Activated CD4-positive, alpha-beta T cell treated with anti-CD3 and anti-CD28 coated beads for 4 hours (primary cell): ENCODE measurements around the gene MTHFD1.

ENCODE experiments used
- DNase-seq, 2 donors: peaks; one replicate each; pipeline ENCODE4 v3.0.0-alpha.2; 2020

Gene MTHFD1

GRCh38 chr14:64501411-64502171 is 113.4 kb downstream of the MTHFD1 start:
- no peak for DNase-seq

GRCh38 chr14:64502456-64502855 is 114.3 kb downstream of the MTHFD1 start:
- DNase-seq = no peak

GRCh38 chr14:64502887-64503433 is 114.8 kb downstream of the MTHFD1 start:
- peak; percentile 26 to 29 for DNase-seq

- peak; percentile 95 to 97 for DNase-seq
Observed at GRCh38 chr14:64503434-64504309, 115.5 kb downstream of the MTHFD1 start, which contains the start of gene ZBTB25. ZBTB25 (minus strand) TSS chr14:64503838; CDS start chr14:64490533, 13,305 bp downstream.

- DNase-seq = peak; percentile 80 to 87
Observed at GRCh38 chr14:64504310-64504896, 116.2 kb downstream of the MTHFD1 start, which contains the start of gene ZBTB1. ZBTB1 (plus strand) TSS chr14:64504770; CDS start chr14:64521505, 16,735 bp downstream.

GRCh38 chr14:64504897-64505794 is 117.0 kb downstream of the MTHFD1 start:
- peak; percentile 83 to 86 for DNase-seq

GRCh38 chr14:64506721-64507120 is 118.6 kb downstream of the MTHFD1 start:
- DNase-seq = no peak

- DNase-seq = peak; percentile 33 to 52
Observed at GRCh38 chr14:64507376-64508156, 119.4 kb downstream of the MTHFD1 start.

- no peak for DNase-seq
Observed at GRCh38 chr14:64508215-64508776, 120.1 kb downstream of the MTHFD1 start.

- DNase-seq = no peak
Observed at GRCh38 chr14:64509036-64509435, 120.9 kb downstream of the MTHFD1 start.
